HCT116 (cell line): Measurements from ENCODE around the gene COX5B.

Experiments used
- ATF3 ChIP-seq: IDR thresholded peaks from 2 replicates; pipeline ENCODE4 v1.6.1; 2012
- CTCF ChIP-seq, 3 experiments: fragments of 200-600 bp in 1 of 3; sonication (generic) in 1 of 3; IDR thresholded peaks in 2 of 3; conservative IDR thresholded peaks in 1 of 3; 2 replicates each; pipeline ENCODE4 v1.5.1; 2012 to 2017; ENCODE audit warnings: low read depth in 2 of 3, low read length in 2 of 3, antibody characterized with exemption in 1 of 3, borderline replicate concordance in 1 of 3, control low read depth in 1 of 3, mild to moderate bottlenecking in 1 of 3, mixed read lengths in 1 of 3, mixed run types in 1 of 3, moderate library complexity in 1 of 3; ENCODE audit not compliant: insufficient read depth in 1 of 3
- EZH2 ChIP-seq: fragments of 200-600 bp; sonication (generic); IDR thresholded peaks from 2 replicates; pipeline ENCODE4 v1.6.1; 2017; ENCODE audit warnings: antibody characterized with exemption, mixed run types
- EZH2phosphoT487 ChIP-seq: fragments of 200-600 bp; IDR thresholded peaks from 2 replicates; pipeline ENCODE4 v1.6.1; 2018; ENCODE audit warnings: antibody characterized with exemption, borderline replicate concordance
- JUND ChIP-seq: IDR thresholded peaks from 2 replicates; pipeline ENCODE4 v1.6.1; 2012
- POLR2A ChIP-seq: IDR thresholded peaks from 2 replicates; pipeline ENCODE4 v1.7.0; 2011; ENCODE audit warnings: borderline replicate concordance; ENCODE audit not compliant: insufficient read depth, insufficient read length; ENCODE audit errors: extremely low read depth
- POLR2AphosphoS5 ChIP-seq: IDR thresholded peaks from 2 replicates; pipeline ENCODE4 v1.6.1; 2011; ENCODE audit warnings: mild to moderate bottlenecking, low read depth, low read length, moderate library complexity
- REST ChIP-seq: IDR thresholded peaks from 2 replicates; pipeline ENCODE4 v1.6.1; 2012; ENCODE audit warnings: low read depth
- TCF7L2 ChIP-seq: IDR thresholded peaks from 2 replicates; pipeline ENCODE4 v1.7.0; 2011; ENCODE audit warnings: borderline replicate concordance, inconsistent platforms; ENCODE audit not compliant: insufficient read depth, insufficient read length; ENCODE audit errors: extremely low read depth
- ZFX ChIP-seq: fragments of 450-650 bp; IDR thresholded peaks from 2 replicates; pipeline ENCODE4 v1.6.1; 2017
- TF ChIP-seq, protein P1 (sequence below): IDR thresholded peaks from 2 replicates; pipeline ENCODE4 v1.6.1; 2012

- TF ChIP-seq CTCF (IDR thresholded peaks at IDR 0.05 in 2 of 3, conservative IDR thresholded peaks at IDR 0.05 in 1 of 3; ENCODE audit: borderline replicate concordance in 1 of 3, insufficient read depth in 1 of 3, low read depth in 2 of 3, low read length in 2 of 3) (no peak), TCF7L2 (no peak), POLR2AphosphoS5 (no peak), EZH2phosphoT487 (no peak), REST (no peak), POLR2A (no peak), JUND (no peak), EZH2 (no peak), ZFX (no peak), ATF3 (no peak)
- TF ChIP-seq, protein P1, sequence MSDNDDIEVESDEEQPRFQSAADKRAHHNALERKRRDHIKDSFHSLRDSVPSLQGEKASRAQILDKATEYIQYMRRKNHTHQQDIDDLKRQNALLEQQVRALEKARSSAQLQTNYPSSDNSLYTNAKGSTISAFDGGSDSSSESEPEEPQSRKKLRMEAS = no peak
Observed at GRCh38 chr2:97654791-97655190, 8.9 kb downstream of the COX5B start.
